Measurements from ENCODE around the gene ARID5B.

DNA sequence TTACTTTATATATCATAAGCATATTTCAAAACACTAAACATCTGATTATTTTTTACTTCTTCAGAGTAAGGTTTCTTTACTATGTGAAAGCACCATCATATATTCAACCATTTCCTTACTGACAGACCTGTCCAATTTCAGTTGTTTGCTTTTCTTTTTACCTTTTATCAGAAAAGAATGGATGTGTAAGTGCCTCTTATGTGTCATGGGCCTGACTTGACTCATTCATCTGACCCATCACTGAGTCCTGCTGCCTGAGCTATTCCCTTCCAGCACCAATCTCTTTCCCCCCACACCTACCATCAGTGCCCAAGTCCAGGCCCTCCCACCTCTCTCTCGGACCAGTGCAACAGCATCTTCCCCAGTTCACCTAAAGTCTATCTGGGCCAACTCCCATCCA lies 41.7 kb upstream of the ARID5B start:
- TF ChIP-seq CTCF (IDR thresholded peaks at IDR 0.05) (no peak), POLR2A (IDR thresholded peaks at IDR 0.05) (no peak)

Measured in prostate gland (tissue), 2 donors.